ENCODE results near the gene SLC45A3. TPM values are rescaled to one million over a fixed set of nuclear protein-coding genes. Genes with fewer than 3 reads are reported as not detected.

The SLC45A3 gene
- total RNA-seq, 4 donors from 2014 or later, result 1.4 to 6.7 (median 2.6) TPM

GRCh38 chr1:205678286-205679111 is 1.8 kb downstream of the SLC45A3 start:
- Histone ChIP-seq H3K9me3 (no peaks in the 10 kb centered on the region), H3K27ac (peak overlapping the region in 2 of 3 donors; percentile 21 to 41), H3K36me3 (no peaks in the 10 kb centered on the region), H3K4me1 (peaks cover 0 to 13% of the 10 kb centered on the region in 2 donors), H3K27me3 (no peaks in the 10 kb centered on the region), H3K4me3 (replicated peaks in 1 of 3) (no peak overlapping the region)
- peak in 1 of 2 donors; percentile 19 for DNase-seq
- 69 to 74% methylated on average over 9 to 10 of the region's 10 CpGs for WGBS, 2 donors
- TF ChIP-seq CTCF (IDR thresholded peaks at IDR 0.05), result no peak
- TF ChIP-seq POLR2A (IDR thresholded peaks at IDR 0.05), result no peak
- intact Hi-C loops (cut with DNase I), result no loop called here

- 76 to 84% methylated on average over 5 of the region's 5 CpGs for WGBS, 2 donors
- H3K9me3 ChIP-seq, result no peaks in the 10 kb centered on the region
- TF ChIP-seq POLR2A (IDR thresholded peaks at IDR 0.05), result no peak
- TF ChIP-seq CTCF (IDR thresholded peaks at IDR 0.05), result no peak
- H3K4me3 ChIP-seq (replicated peaks in 1 of 3), result no peak overlapping the region
- peaks cover 0 to 13% of the 10 kb centered on the region in 2 donors for H3K4me1 ChIP-seq
- no peak for DNase-seq
- intact Hi-C loops (cut with DNase I), result no loop called here
- H3K27me3 ChIP-seq, result no peaks in the 10 kb centered on the region
- H3K36me3 ChIP-seq, result no peaks in the 10 kb centered on the region
- H3K27ac ChIP-seq, result no peak overlapping the region
These were observed 3.1 kb downstream of the SLC45A3 start for GRCh38 chr1:205677167-205677566.

DNA sequence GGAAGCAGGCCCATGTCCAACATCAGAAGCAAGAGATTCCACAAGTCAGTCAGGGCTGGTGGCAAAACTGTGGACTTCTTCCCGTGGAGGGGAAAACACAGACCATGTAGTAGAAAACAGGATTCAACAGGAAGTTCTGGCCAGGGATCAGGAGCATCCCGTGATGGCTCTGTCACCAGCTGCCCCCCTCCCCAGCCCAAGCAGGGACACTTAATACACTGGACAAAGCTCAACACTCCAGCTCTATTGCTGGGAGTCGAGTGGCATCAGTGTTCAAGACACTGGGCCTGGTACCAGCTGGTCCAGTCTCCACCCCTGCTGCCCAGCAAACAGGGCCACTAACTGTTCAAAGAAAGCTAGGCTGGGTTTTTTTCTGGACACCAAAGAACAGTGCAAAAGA is 3.7 kb downstream of the SLC45A3 start:
- H3K4me1 ChIP-seq, result peaks cover 0 to 13% of the 10 kb centered on the region in 2 donors
- no peaks in the 10 kb centered on the region for H3K9me3 ChIP-seq
- TF ChIP-seq CTCF (IDR thresholded peaks at IDR 0.05), result no peak
- no peaks in the 10 kb centered on the region for H3K36me3 ChIP-seq
- H3K27me3 ChIP-seq, result no peaks in the 10 kb centered on the region
- no peak overlapping the region for H3K4me3 ChIP-seq (replicated peaks in 1 of 3)
- no peak for DNase-seq
- WGBS, 2 donors, result 53 to 67% methylated on average over 3 of the region's 3 CpGs
- intact Hi-C loops (cut with DNase I), result no loop called here
- H3K27ac ChIP-seq, result no peak overlapping the region

DNA sequence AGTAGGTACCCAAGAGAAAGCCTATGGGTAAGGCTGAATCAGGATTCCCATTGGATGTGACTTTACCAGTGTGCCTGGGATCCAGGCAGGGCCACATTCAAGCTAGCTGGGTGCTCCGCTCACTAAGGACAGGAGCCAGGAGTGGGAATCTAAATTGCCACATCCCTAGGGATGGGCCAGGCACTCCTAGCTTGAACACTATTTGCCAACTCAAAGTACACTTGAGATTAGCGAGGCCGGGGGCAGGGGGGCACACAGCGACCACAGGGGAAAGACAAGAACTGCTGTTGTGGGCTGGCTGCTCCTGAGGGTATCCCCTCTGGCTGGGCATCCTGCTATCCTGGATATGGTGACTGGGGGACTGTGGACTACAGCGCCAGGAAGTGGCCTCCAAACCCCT is 4.3 kb downstream of the SLC45A3 start:
- 79 to 83% methylated on average over 5 of the region's 5 CpGs for WGBS, 2 donors
- no peaks in the 10 kb centered on the region for H3K27me3 ChIP-seq
- H3K36me3 ChIP-seq, result no peaks in the 10 kb centered on the region
- no peak overlapping the region for H3K4me3 ChIP-seq (replicated peaks in 1 of 3)
- intact Hi-C loops (cut with DNase I), result no loop called here
- H3K4me1 ChIP-seq, result peaks cover 0 to 13% of the 10 kb centered on the region in 2 donors
- no peak for DNase-seq
- no peak for TF ChIP-seq POLR2A (IDR thresholded peaks at IDR 0.05)
- no peaks in the 10 kb centered on the region for H3K9me3 ChIP-seq
- no peak overlapping the region for H3K27ac ChIP-seq

DNA sequence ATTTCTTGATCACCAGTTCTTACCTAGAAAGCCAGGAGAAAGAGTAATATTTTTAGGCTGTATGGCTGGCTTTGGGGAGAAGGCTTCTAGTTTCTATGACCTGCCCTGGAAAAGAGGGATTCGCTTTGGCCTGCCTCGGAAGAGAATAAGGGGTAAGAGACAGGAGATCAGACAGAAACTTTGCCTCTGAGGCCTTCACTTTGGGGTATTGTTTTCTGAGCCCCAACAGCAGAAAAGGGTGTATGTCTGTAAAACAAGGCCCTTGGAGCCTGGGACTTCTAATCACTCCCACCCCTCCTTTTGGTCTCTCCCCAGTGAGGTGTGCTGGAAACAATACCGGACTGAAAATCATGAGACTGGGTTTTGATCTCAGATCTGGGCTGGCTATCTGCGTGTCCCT is 5.1 kb downstream of the SLC45A3 start:
- intact Hi-C loops (cut with DNase I), result no loop called here
- no peak for DNase-seq
- no peaks in the 10 kb centered on the region for H3K9me3 ChIP-seq
- H3K36me3 ChIP-seq, result no peaks in the 10 kb centered on the region
- 95 to 100% methylated on average over 4 of the region's 4 CpGs for WGBS, 2 donors
- H3K4me3 ChIP-seq (replicated peaks in 1 of 3), result no peak overlapping the region
- TF ChIP-seq CTCF (IDR thresholded peaks at IDR 0.05) (no peak), POLR2A (IDR thresholded peaks at IDR 0.05) (no peak)
- H3K4me1 ChIP-seq, result peaks cover 0 to 9% of the 10 kb centered on the region in 2 donors
- H3K27me3 ChIP-seq, result no peaks in the 10 kb centered on the region
- no peak overlapping the region for H3K27ac ChIP-seq
